KMS-11 (cell line): ENCODE measurements around the gene SHH.

Source experiments
- H2AFZ ChIP-seq: fragments of 200-600 bp; sonication (generic); 2 replicates; pipeline ENCODE4 v1.6.1; 2016; ENCODE audit warnings: antibody characterized with exemption, mixed run types, low read depth
- H3K27ac ChIP-seq: fragments of 200-600 bp; sonication (generic); 2 replicates; pipeline ENCODE4 v1.6.1; 2016; ENCODE audit warnings: mild to moderate bottlenecking, mixed run types
- H3K27me3 ChIP-seq: fragments of 200-600 bp; sonication (generic); 2 replicates; pipeline ENCODE4 v1.6.1; 2017; ENCODE audit warnings: mild to moderate bottlenecking, low read depth, mixed run types, moderate library complexity; ENCODE audit not compliant: insufficient read depth
- H3K36me3 ChIP-seq: fragments of 200-600 bp; sonication (generic); 2 replicates; pipeline ENCODE4 v1.6.1; 2017; ENCODE audit warnings: mild to moderate bottlenecking, mixed run types; ENCODE audit not compliant: insufficient read depth
- H3K4me1 ChIP-seq: fragments of 200-600 bp; sonication (generic); 2 replicates; pipeline ENCODE4 v1.6.1; 2016; ENCODE audit warnings: mild to moderate bottlenecking, low read depth, mixed run types; ENCODE audit not compliant: poor library complexity, severe bottlenecking
- H3K4me2 ChIP-seq: fragments of 200-600 bp; sonication (generic); 2 replicates; pipeline ENCODE4 v1.7.0; 2016; ENCODE audit warnings: mild to moderate bottlenecking, mixed run types
- H3K4me3 ChIP-seq: fragments of 200-600 bp; sonication (generic); IDR thresholded peaks from 2 replicates; pipeline ENCODE4 v1.6.1; 2017; ENCODE audit warnings: low read depth, low read length, mixed read lengths; ENCODE audit not compliant: insufficient read depth
- H3K79me2 ChIP-seq: fragments of 200-600 bp; sonication (generic); 2 replicates; pipeline ENCODE4 v1.6.1; 2016; ENCODE audit warnings: low read depth, mixed run types; ENCODE audit not compliant: insufficient read depth
- H3K9ac ChIP-seq: fragments of 200-600 bp; sonication (generic); 2 replicates; pipeline ENCODE4 v1.6.1; 2016; ENCODE audit warnings: mild to moderate bottlenecking, mixed run types
- H4K20me1 ChIP-seq: fragments of 200-600 bp; sonication (generic); 2 replicates; pipeline ENCODE4 v1.6.1; 2016; ENCODE audit warnings: mild to moderate bottlenecking, mixed run types; ENCODE audit not compliant: insufficient read depth
- CTCF ChIP-seq: fragments of 200-600 bp; sonication (generic); conservative IDR thresholded peaks from 2 replicates; pipeline ENCODE4 v1.6.1; 2017; ENCODE audit warnings: low read depth, mild to moderate bottlenecking, antibody characterized with exemption, low read length, moderate library complexity, mixed read lengths

SHH gene

GRCh38 chr7:155829796-155830470 is 17.7 kb upstream of the SHH start:
- no peaks in the 10 kb centered on the region; the same call in 1 of the 2 replicates for H3K27me3 ChIP-seq
- no peaks in the 10 kb centered on the region for H4K20me1 ChIP-seq
- H3K79me2 ChIP-seq: no peaks in the 10 kb centered on the region
- no peak overlapping the region for H3K4me2 ChIP-seq
- no peak overlapping the region for H3K4me3 ChIP-seq
- no peaks in the 10 kb centered on the region for H3K4me1 ChIP-seq
- TF ChIP-seq CTCF: no peak
- H3K27ac ChIP-seq: no peak overlapping the region
- no peaks in the 10 kb centered on the region for H3K36me3 ChIP-seq
- no peak overlapping the region for H3K9ac ChIP-seq
- H2AFZ ChIP-seq: no peak overlapping the region

GRCh38 chr7:155825336-155825735 is 13.1 kb upstream of the SHH start:
- Histone ChIP-seq H3K4me1 (no peaks in the 10 kb centered on the region), H4K20me1 (no peaks in the 10 kb centered on the region), H3K36me3 (no peaks in the 10 kb centered on the region), H3K9ac (no peak overlapping the region), H2AFZ (no peak overlapping the region), H3K79me2 (no peaks in the 10 kb centered on the region), H3K4me3 (no peak overlapping the region), H3K4me2 (no peak overlapping the region), H3K27ac (no peak overlapping the region), H3K27me3 (no peaks in the 10 kb centered on the region; the same call in 1 of the 2 replicates)
- TF ChIP-seq CTCF: no peak

- Histone ChIP-seq H3K4me3 (no peak overlapping the region), H3K36me3 (no peaks in the 10 kb centered on the region), H3K9ac (no peak overlapping the region), H3K4me2 (no peak overlapping the region), H3K27ac (no peak overlapping the region), H3K4me1 (no peaks in the 10 kb centered on the region), H3K79me2 (no peaks in the 10 kb centered on the region), H3K27me3 (no peaks in the 10 kb centered on the region; the same call in 1 of the 2 replicates), H2AFZ (no peak overlapping the region), H4K20me1 (no peaks in the 10 kb centered on the region)
- TF ChIP-seq CTCF: no peak
These were observed 12.1 kb upstream of the SHH start for GRCh38 chr7:155824227-155824886.

- no peaks in the 10 kb centered on the region for H3K36me3 ChIP-seq
- H3K79me2 ChIP-seq: no peaks in the 10 kb centered on the region
- no peak overlapping the region for H3K27ac ChIP-seq
- no peak overlapping the region for H3K4me3 ChIP-seq
- no peak for TF ChIP-seq CTCF
- H3K4me2 ChIP-seq: no peak overlapping the region
- H3K4me1 ChIP-seq: no peaks in the 10 kb centered on the region
- H3K9ac ChIP-seq: no peak overlapping the region
- no peaks in the 10 kb centered on the region; the same call in 1 of the 2 replicates for H3K27me3 ChIP-seq
- H4K20me1 ChIP-seq: no peaks in the 10 kb centered on the region
- no peak overlapping the region for H2AFZ ChIP-seq
These were observed 9.6 kb upstream of the SHH start for GRCh38 chr7:155821851-155822250.
